Measurements from ENCODE around the gene ITGAX. TPM values are rescaled to one million over a fixed set of nuclear protein-coding genes. Genes with fewer than 3 reads are reported as not detected.

Gene ITGAX
- total and polyA plus RNA-seq, 7 donors: 0.34 to 2.6 (median 1.7) TPM

DNA sequence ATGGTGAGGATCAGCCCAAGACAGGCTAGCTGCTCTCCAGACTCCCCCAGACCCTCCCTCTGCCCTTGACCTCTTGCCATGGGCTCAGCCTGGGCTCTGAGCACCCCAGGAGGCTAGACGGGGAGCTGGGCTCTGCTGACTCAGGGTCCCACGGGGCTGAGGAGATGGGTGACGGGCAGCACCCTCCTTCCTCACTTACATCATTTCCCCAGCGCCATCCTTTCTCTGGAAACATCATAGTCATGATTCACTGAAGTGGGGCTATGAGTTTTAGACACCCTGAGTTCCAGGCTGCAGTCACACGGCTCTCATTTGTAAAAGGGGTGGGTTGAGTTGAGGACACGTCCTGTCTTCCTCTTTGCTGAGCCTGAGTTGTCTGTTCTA, 3.0 kb upstream of the ITGAX start:
- no peak overlapping the region for H3K27ac ChIP-seq
- ATAC-seq (no peak), DNase-seq (peak in 1 of 2 donors; percentile 52)
- no peaks in the 10 kb centered on the region for H3K36me3 ChIP-seq (ENCODE audit: insufficient read depth in 1 of 2, low read depth in 1 of 2)
- no peak overlapping the region for H3K4me3 ChIP-seq
- H3K9me3 ChIP-seq: no peaks in the 10 kb centered on the region
- intact Hi-C loops (cut with DNase I): no loop called here
- H3K4me1 ChIP-seq: no peaks in the 10 kb centered on the region
- 43 to 58% (median 47%) methylated on average over 6 of the region's 6 CpGs for WGBS, 3 donors
- TF ChIP-seq, protein P1, sequence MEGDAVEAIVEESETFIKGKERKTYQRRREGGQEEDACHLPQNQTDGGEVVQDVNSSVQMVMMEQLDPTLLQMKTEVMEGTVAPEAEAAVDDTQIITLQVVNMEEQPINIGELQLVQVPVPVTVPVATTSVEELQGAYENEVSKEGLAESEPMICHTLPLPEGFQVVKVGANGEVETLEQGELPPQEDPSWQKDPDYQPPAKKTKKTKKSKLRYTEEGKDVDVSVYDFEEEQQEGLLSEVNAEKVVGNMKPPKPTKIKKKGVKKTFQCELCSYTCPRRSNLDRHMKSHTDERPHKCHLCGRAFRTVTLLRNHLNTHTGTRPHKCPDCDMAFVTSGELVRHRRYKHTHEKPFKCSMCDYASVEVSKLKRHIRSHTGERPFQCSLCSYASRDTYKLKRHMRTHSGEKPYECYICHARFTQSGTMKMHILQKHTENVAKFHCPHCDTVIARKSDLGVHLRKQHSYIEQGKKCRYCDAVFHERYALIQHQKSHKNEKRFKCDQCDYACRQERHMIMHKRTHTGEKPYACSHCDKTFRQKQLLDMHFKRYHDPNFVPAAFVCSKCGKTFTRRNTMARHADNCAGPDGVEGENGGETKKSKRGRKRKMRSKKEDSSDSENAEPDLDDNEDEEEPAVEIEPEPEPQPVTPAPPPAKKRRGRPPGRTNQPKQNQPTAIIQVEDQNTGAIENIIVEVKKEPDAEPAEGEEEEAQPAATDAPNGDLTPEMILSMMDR (IDR thresholded peaks at IDR 0.05): no peak
- H3K27me3 ChIP-seq (ENCODE audit: insufficient read depth in 3 of 3, low read length in 2 of 3): peaks cover 0 to 4% (median 0%) of the 10 kb centered on the region in 3 donors

DNA sequence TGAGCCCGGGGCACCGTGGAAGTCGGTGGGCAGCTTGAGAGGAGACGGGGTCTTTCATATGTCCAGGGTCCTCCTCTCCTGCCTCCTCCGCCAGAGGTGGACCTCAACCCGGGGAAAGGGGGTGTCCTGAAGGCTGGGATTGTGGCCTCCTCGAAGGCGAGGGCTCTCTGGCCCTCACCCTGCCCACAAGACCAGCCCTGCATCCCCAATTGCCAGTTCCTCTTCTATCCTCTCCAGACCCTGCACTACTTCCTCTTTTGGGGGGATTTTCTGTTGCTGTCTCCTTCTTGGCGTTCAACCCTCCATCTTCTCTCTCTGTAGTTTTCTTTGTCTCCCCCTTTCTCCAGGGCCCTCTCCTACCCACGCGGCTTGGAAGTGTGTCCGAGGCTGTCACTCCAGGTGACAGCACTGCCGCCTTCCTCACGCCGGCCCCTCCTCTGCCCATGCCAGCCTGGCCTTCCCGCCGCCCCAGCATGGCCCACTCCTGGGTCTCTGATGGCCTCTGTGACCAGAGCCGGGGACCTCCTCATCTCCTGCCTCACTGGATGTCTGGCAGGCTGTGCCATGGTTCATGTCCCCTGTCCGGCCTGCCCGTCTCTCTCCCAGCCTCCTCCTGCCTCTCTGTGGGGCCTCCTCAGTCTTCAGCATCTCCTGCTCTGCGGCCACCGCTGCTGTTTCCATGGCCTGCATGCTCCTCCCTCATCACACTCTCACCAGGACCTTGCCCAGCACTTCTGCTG, 2.4 kb upstream of the ITGAX start:
- no peak for ATAC-seq
- intact Hi-C loops (cut with DNase I): no loop called here
- WGBS, 3 donors: 83 to 85% (median 84%) methylated on average over 22 of the region's 22 CpGs
- TF ChIP-seq, protein P1 (IDR thresholded peaks at IDR 0.05): no peak
- Histone ChIP-seq H3K9me3 (no peaks in the 10 kb centered on the region), H3K4me1 (no peaks in the 10 kb centered on the region), H3K36me3 (ENCODE audit: insufficient read depth in 1 of 2, low read depth in 1 of 2) (no peaks in the 10 kb centered on the region), H3K4me3 (no peak overlapping the region), H3K27me3 (ENCODE audit: insufficient read depth in 3 of 3, low read length in 2 of 3) (peaks cover 0 to 4% (median 0%) of the 10 kb centered on the region in 3 donors), H3K27ac (no peak overlapping the region)
- peak in 1 of 2 donors; percentile 44 for DNase-seq

DNA sequence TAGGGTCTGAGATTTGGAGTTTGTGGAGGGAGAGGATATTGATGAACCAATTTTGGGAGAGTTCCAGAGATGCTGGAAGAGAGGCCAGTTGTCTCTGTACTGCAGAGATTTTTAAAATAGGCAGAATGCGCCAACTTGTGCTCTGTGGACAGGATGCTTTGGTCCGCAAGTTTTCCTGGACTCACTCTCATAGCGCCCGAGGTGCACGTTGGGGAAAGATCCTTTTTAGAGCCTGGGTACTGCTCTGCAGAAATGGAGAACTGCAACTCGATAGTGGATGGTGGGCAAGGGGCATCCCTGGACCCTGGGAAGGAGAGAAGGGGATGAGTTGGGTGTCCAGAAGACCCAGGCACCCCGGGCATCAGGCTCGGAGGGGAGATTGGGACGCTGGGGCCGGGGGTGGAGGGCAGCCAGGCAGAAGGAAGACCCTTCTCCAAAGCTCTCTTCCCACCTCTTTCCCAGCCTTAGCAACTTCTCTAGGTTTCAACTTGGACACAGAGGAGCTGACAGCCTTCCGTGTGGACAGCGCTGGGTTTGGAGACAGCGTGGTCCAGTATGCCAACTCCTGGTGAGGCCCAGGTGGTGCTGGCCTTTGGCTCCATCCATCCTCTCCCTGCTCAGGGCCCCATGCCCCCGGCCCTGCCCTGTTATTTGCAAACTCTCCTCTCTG, 590 bp downstream of the ITGAX start:
- H3K36me3 ChIP-seq (ENCODE audit: insufficient read depth in 1 of 2, low read depth in 1 of 2): no peaks in the 10 kb centered on the region
- DNase-seq (peak in 1 of 2 donors; percentile 34), ATAC-seq (no peak)
- peaks cover 0 to 1% (median 0%) of the 10 kb centered on the region in 3 donors for H3K27me3 ChIP-seq (ENCODE audit: insufficient read depth in 3 of 3, low read length in 2 of 3)
- no peak overlapping the region for H3K27ac ChIP-seq
- 75 to 86% (median 78%) methylated on average over 14 of the region's 14 CpGs for WGBS, 3 donors
- no peak overlapping the region for H3K4me3 ChIP-seq
- H3K4me1 ChIP-seq: peaks cover 6% of the 10 kb centered on the region
- intact Hi-C loops (cut with DNase I): no loop called here
- TF ChIP-seq, protein P1 (IDR thresholded peaks at IDR 0.05): no peak
- no peaks in the 10 kb centered on the region for H3K9me3 ChIP-seq

DNA sequence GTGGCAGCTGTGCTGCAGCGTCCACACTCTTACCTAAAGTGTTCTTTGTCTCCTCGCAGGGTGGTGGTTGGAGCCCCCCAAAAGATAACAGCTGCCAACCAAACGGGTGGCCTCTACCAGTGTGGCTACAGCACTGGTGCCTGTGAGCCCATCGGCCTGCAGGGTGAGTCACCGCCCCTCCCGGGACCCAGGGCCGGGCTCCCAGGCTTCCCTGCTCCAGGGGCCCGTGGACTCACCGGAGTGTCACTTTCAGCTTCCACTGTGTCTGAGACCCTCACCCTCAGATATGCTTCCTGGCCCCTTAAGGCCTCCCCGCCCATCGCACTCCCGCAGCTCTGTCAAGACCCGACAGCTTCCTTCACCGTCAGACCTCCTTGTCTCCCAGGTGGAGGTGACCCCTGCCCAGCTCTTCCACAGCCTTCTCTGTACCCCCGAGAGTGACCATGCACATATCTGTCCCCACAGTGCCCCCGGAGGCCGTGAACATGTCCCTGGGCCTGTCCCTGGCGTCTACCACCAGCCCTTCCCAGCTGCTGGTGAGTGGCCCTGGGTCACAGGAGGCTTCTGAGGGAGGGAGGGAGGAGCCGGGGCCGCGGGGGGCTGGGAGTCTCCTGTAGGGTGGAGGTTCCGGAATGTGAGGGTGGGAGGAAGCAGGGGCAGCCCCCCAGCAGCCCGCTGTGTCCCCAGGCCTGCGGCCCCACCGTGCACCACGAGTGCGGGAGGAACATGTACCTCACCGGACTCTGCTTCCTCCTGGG, 1.8 kb downstream of the ITGAX start:
- intact Hi-C loops (cut with DNase I): no loop called here
- Histone ChIP-seq H3K27me3 (ENCODE audit: insufficient read depth in 3 of 3, low read length in 2 of 3) (no peaks in the 10 kb centered on the region), H3K36me3 (ENCODE audit: insufficient read depth in 1 of 2, low read depth in 1 of 2) (no peaks in the 10 kb centered on the region), H3K4me1 (peaks cover 6% of the 10 kb centered on the region), H3K9me3 (no peaks in the 10 kb centered on the region), H3K4me3 (peak overlapping the region; percentile 15), H3K27ac (no peak overlapping the region)
- 58 to 68% (median 62%) methylated on average over 25 to 28 of the region's 28 CpGs for WGBS, 3 donors
- peak in 3 of 4 donors; percentile 7 to 35 (median 11) for ATAC-seq
- DNase-seq: peak in 1 of 2 donors; percentile 45
- TF ChIP-seq, protein P1 (IDR thresholded peaks at IDR 0.05): no peak

All from psoas muscle (tissue), 8 donors.